Liver (tissue), 9 donors: ENCODE measurements around the gene WWC2. TPM values are rescaled to one million over a fixed set of nuclear protein-coding genes. Genes with fewer than 3 reads are reported as not detected.

Experiments
- DNase-seq: peaks from one replicate; pipeline ENCODE4 v3.0.0-alpha.2; 2017; ENCODE audit warnings: low spot score
- H3K27ac ChIP-seq, 2 donors: one replicate each; pipeline ENCODE4 v1.7.0; 2013; ENCODE audit warnings: inconsistent platforms in 2 of 2, low read length in 2 of 2, control low read depth in 1 of 2, low read depth in 1 of 2, mild to moderate bottlenecking in 1 of 2
- H3K27me3 ChIP-seq, 4 donors: one replicate each; pipeline versions ENCODE4 v1.6.1 to v1.7.0; 2013; ENCODE audit warnings: low read length in 3 of 4, inconsistent platforms in 1 of 4, mild to moderate bottlenecking in 1 of 4, moderate library complexity in 1 of 4; ENCODE audit not compliant: control insufficient read depth in 4 of 4, insufficient read depth in 4 of 4
- H3K36me3 ChIP-seq, 4 donors: one replicate each; pipeline versions ENCODE4 v1.6.1 to v1.7.0; 2013; ENCODE audit warnings: low read length in 3 of 4, mild to moderate bottlenecking in 3 of 4, low read depth in 1 of 4, moderate library complexity in 1 of 4; ENCODE audit not compliant: control insufficient read depth in 4 of 4, insufficient read depth in 3 of 4
- H3K4me1 ChIP-seq, 4 donors: one replicate each; pipeline versions ENCODE4 v1.6.1 to v1.7.0; 2013; ENCODE audit warnings: low read length in 3 of 4, mild to moderate bottlenecking in 3 of 4, moderate library complexity in 1 of 4; ENCODE audit not compliant: control insufficient read depth in 4 of 4, insufficient read depth in 4 of 4
- H3K4me3 ChIP-seq, 3 donors: one replicate each; pipeline versions ENCODE4 v1.6.1 to v1.7.0; 2013; ENCODE audit warnings: low read length in 3 of 3, control low read depth in 1 of 3, low read depth in 1 of 3, mild to moderate bottlenecking in 1 of 3
- H3K9ac ChIP-seq, 2 donors: one replicate each; pipeline ENCODE4 v1.7.0; 2013; ENCODE audit warnings: low read length in 2 of 2, mild to moderate bottlenecking in 2 of 2, moderate library complexity in 2 of 2, control low read depth in 1 of 2, low read depth in 1 of 2
- H3K9me3 ChIP-seq, 4 donors: one replicate each; pipeline versions ENCODE4 v1.6.1 to v1.7.0; 2013; ENCODE audit warnings: low read length in 3 of 4; ENCODE audit not compliant: control insufficient read depth in 4 of 4
- CTCF ChIP-seq: fragments of 150-350 bp; IDR thresholded peaks from 2 replicates; pipeline ENCODE4 v1.5.1; 2017; ENCODE audit warnings: improper control_type of control experiment, low read depth, low read length; ENCODE audit not compliant: missing input control
- EGR1 ChIP-seq, 2 donors: IDR thresholded peaks; 2 replicates each; pipeline ENCODE4 v1.6.1; 2016 to 2018; ENCODE audit warnings: antibody characterized with exemption in 2 of 2, low read depth in 2 of 2
- FOXA2 ChIP-seq: IDR thresholded peaks from 2 replicates; pipeline ENCODE4 v1.6.1; 2016; ENCODE audit warnings: antibody characterized with exemption
- GABPA ChIP-seq, 2 donors: IDR thresholded peaks in 1 of 2; conservative IDR thresholded peaks in 1 of 2; 2 replicates each; pipeline ENCODE4 v1.6.1; 2016; ENCODE audit warnings: antibody characterized with exemption in 2 of 2, mild to moderate bottlenecking in 1 of 2, moderate library complexity in 1 of 2
- HNF4A ChIP-seq, 2 donors: conservative IDR thresholded peaks; 2 replicates each; pipeline ENCODE4 v1.6.1; 2016; ENCODE audit warnings: antibody characterized with exemption in 2 of 2, mild to moderate bottlenecking in 2 of 2
- JUND ChIP-seq, 2 donors: IDR thresholded peaks; 2 replicates each; pipeline ENCODE4 v1.6.1; 2016; ENCODE audit warnings: antibody characterized with exemption in 2 of 2
- MAX ChIP-seq: IDR thresholded peaks from 2 replicates; pipeline ENCODE4 v1.6.1; 2016; ENCODE audit warnings: antibody characterized with exemption
- NR2F2 ChIP-seq: IDR thresholded peaks from 2 replicates; pipeline ENCODE4 v1.6.1; 2016; ENCODE audit warnings: antibody characterized with exemption
- RXRA ChIP-seq, 2 donors: IDR thresholded peaks; 2 replicates each; pipeline ENCODE4 v1.6.1; 2017 to 2018; ENCODE audit warnings: antibody characterized with exemption in 2 of 2, mild to moderate bottlenecking in 1 of 2
- SP1 ChIP-seq: IDR thresholded peaks from 2 replicates; pipeline ENCODE4 v1.6.1; 2018; ENCODE audit warnings: antibody characterized with exemption, mild to moderate bottlenecking
- TAF1 ChIP-seq: conservative IDR thresholded peaks from 2 replicates; pipeline ENCODE4 v1.6.1; 2016; ENCODE audit warnings: antibody characterized with exemption, mild to moderate bottlenecking
- YY1 ChIP-seq: IDR thresholded peaks from 2 replicates; pipeline ENCODE4 v1.6.1; 2016; ENCODE audit warnings: antibody characterized with exemption, mild to moderate bottlenecking
- ZBTB33 ChIP-seq: IDR thresholded peaks from 2 replicates; pipeline ENCODE4 v1.6.1; 2016; ENCODE audit warnings: antibody characterized with exemption
- WGBS: extraction: QIAGEN DNeasy Blood & Tissue Kit; methylation state at CpG from one replicate; pipeline ENCODE4 v1.1.7; 2013; 5-methylcytosine and 5-hydroxymethylcytosine counted together
- polyA plus RNA-seq, 2 donors: library from polyadenylated mRNA; stranded (reverse) in 1 of 2; unstranded in 1 of 2; fragments of 200-250 nt in 1 of 2; fragments of >200 nt in 1 of 2; fragmentation: Nextera tagmentation in 1 of 2; extraction: Ambion mirVana in 1 of 2; gene quantifications; one replicate each; pipeline versions ENCODE4 v1.2.1 to v1.2.3, GENCODE V29; 2013 to 2015
- total RNA-seq, 2 donors: library from RNA; depleted of rRNA; stranded (reverse); fragments of >200 nt; gene quantifications; one replicate each; pipeline ENCODE4 v1.2.3, GENCODE V29; 2014
- donor health status: healthy.
- donor health status: healthy.
- donor health status: healthy.
- donor health status: healthy.
- donor health status: healthy.

Gene WWC2
- total and polyA plus RNA-seq, 4 donors, result 8.6 to 60.1 (median 13.3) TPM

GRCh38 chr4:183124228-183124627 is 25.2 kb downstream of the WWC2 start:
- Histone ChIP-seq H3K9ac (no peak overlapping the region), H3K4me1 (peaks cover 1 to 11% (median 3%) of the 10 kb centered on the region in 4 donors), H3K27me3 (no peaks in the 10 kb centered on the region), H3K27ac (no peak overlapping the region), H3K4me3 (no peak overlapping the region), H3K36me3 (no peaks in the 10 kb centered on the region), H3K9me3 (no peaks in the 10 kb centered on the region)
- 67% methylated on average over 3 of the region's 3 CpGs for WGBS
- TF ChIP-seq EGR1 (IDR thresholded peaks at IDR 0.05; ENCODE audit: low read depth in 2 of 2), result no peak
- TF ChIP-seq RXRA (IDR thresholded peaks at IDR 0.05), result no peak
- no peak for TF ChIP-seq MAX
- TF ChIP-seq JUND (IDR thresholded peaks at IDR 0.05), result no peak
- no peak for TF ChIP-seq FOXA2
- no peak for TF ChIP-seq SP1
- TF ChIP-seq CTCF, result no peak
- no peak for DNase-seq

GRCh38 chr4:183124865-183125264 is 25.8 kb downstream of the WWC2 start:
- TF ChIP-seq RXRA (IDR thresholded peaks at IDR 0.05) (no peak), GABPA (IDR thresholded peaks at IDR 0.05 in 1 of 2, conservative IDR thresholded peaks at IDR 0.05 in 1 of 2) (no peak), NR2F2 (no peak)
- Histone ChIP-seq H3K9me3 (no peaks in the 10 kb centered on the region), H3K27ac (no peak overlapping the region), H3K36me3 (no peaks in the 10 kb centered on the region), H3K4me1 (peaks cover 0 to 9% (median 4%) of the 10 kb centered on the region in 4 donors), H3K27me3 (no peaks in the 10 kb centered on the region), H3K9ac (no peak overlapping the region), H3K4me3 (no peak overlapping the region)
- WGBS, result 86% methylated on average over 5 of the region's 5 CpGs
- DNase-seq, result no peak

DNA sequence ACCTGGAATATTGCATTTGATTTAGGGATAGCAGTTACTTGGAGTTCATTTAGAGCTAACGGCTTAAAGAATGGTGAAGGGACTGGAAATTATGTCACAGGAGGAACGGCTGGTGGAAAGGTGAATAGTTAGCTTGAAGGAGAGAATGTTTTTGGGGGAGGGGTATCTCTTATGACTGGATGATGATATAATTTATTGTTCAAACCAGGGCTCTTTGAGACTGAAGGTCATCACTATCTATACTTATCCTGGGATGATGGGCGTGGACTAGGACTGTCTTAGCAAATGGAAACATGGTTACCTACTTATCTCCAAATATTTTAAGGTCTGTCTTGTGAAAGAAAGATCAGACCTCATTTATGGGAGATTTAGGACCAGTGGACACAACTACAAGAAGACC is 30.1 kb downstream of the WWC2 start:
- TF ChIP-seq MAX, result no peak
- no peak for TF ChIP-seq ZBTB33
- TF ChIP-seq HNF4A (conservative IDR thresholded peaks at IDR 0.05), result no peak
- TF ChIP-seq TAF1, result no peak
- TF ChIP-seq SP1, result no peak
- TF ChIP-seq RXRA (IDR thresholded peaks at IDR 0.05), result no peak
- no peak for TF ChIP-seq GABPA (IDR thresholded peaks at IDR 0.05 in 1 of 2, conservative IDR thresholded peaks at IDR 0.05 in 1 of 2)
- TF ChIP-seq YY1, result no peak
- no peak for TF ChIP-seq NR2F2
- TF ChIP-seq JUND (IDR thresholded peaks at IDR 0.05), result no peak
- no peak for TF ChIP-seq EGR1 (IDR thresholded peaks at IDR 0.05; ENCODE audit: low read depth in 2 of 2)
- Histone ChIP-seq H3K4me3 (no peak overlapping the region), H3K9me3 (no peaks in the 10 kb centered on the region), H3K9ac (no peak overlapping the region), H3K4me1 (peaks cover 4 to 15% (median 6%) of the 10 kb centered on the region in 4 donors), H3K27me3 (no peaks in the 10 kb centered on the region), H3K36me3 (no peaks in the 10 kb centered on the region), H3K27ac (no peak overlapping the region)
- DNase-seq, result no peak
- 91% methylated on average over 3 of the region's 3 CpGs for WGBS
